HCT116 (cell line): ENCODE results near the gene MBP. TPM values are rescaled to one million over a fixed set of nuclear protein-coding genes. Genes with fewer than 3 reads are reported as not detected.

ENCODE experiments used
- ATAC-seq: fragments of 200-7000 bp; cut with Tn5 transposase; 2 replicates; pipeline ENCODE4 v1.9.1; 2020; ENCODE audit warnings: mild to moderate bottlenecking, moderate library complexity
- BruUV-seq: library from RNA; stranded (reverse); fragments of 400-500 nt; replicated peaks from 2 replicates; lab custom pipeline; 2021; lab: Mats Ljungman, UMichigan
- CTCF ChIA-PET: fragments of 300-600 bp; sonication (Branson Sonifier 250); formaldehyde crosslinking; loops from one replicate; lab custom pipeline; 2021; ENCODE audit warnings: antibody characterized with exemption; lab: Charles Lee
- POLR2A ChIA-PET: fragments of 300-600, 350-600 bp; sonication (Branson Sonifier 250); formaldehyde crosslinking; loops from one replicate; lab custom pipeline; 2021; ENCODE audit warnings: antibody characterized with exemption; lab: Charles Lee
- RAD21 ChIA-PET, 2 experiments: fragments of 300-600 bp; sonication (Branson Sonifier 250); formaldehyde crosslinking; loops; one replicate each; lab custom pipeline; 2023; ENCODE audit warnings: low total read pairs in 2 of 2; ENCODE audit not compliant: uncharacterized antibody in 2 of 2, unreplicated experiment in 2 of 2, low non-redundant PET in 1 of 2; lab: Charles Lee
- DNase-seq: peaks from one replicate; pipeline ENCODE4 v3.0.0-alpha.2; 2010; ENCODE audit warnings: low read depth, low spot score
- H2AFZ ChIP-seq: fragments of 200-600 bp; shearing (Covaris generic), sonication (generic); 2 replicates; pipeline ENCODE4 v1.6.1; 2017; ENCODE audit warnings: low read depth, mixed run types, mixed read lengths, antibody characterized with exemption, low read length; ENCODE audit not compliant: poor library complexity, severe bottlenecking
- H3K27ac ChIP-seq: 2 replicates; pipeline ENCODE4 v1.5.1; 2012; ENCODE audit warnings: low read depth, low read length
- H3K27me3 ChIP-seq: fragments of 200-600 bp; sonication (generic); 2 replicates; pipeline ENCODE4 v1.6.1; 2016; ENCODE audit warnings: mixed run types, low read length, mixed read lengths; ENCODE audit not compliant: insufficient read depth
- H3K36me3 ChIP-seq, 2 experiments: fragments of 200-500 bp in 1 of 2; fragments of 200-600 bp in 1 of 2; sonication (Bioruptor generic) in 1 of 2; sonication (generic) in 1 of 2; 2 replicates each; pipeline versions ENCODE4 v1.5.1 to v1.6.1; 2014 to 2016; ENCODE audit warnings: low read length in 2 of 2, inconsistent platforms in 1 of 2, mixed read lengths in 1 of 2, mixed run types in 1 of 2; ENCODE audit not compliant: insufficient read depth in 2 of 2, control insufficient read depth in 1 of 2
- H3K4me1 ChIP-seq, 2 experiments: fragments of 200-600 bp in 1 of 2; sonication (generic) in 1 of 2; 2 replicates each; pipeline versions ENCODE4 v1.5.1 to v1.6.1; 2012 to 2017; ENCODE audit warnings: low read length in 2 of 2, inconsistent platforms in 1 of 2, mild to moderate bottlenecking in 1 of 2, mixed read lengths in 1 of 2, mixed run types in 1 of 2, moderate library complexity in 1 of 2; ENCODE audit not compliant: insufficient read depth in 2 of 2, control insufficient read depth in 1 of 2
- H3K4me2 ChIP-seq: fragments of 200-600 bp; sonication (generic); 2 replicates; pipeline ENCODE4 v1.6.1; 2017; ENCODE audit warnings: mixed run types, low read length, mixed read lengths
- H3K4me3 ChIP-seq, 2 experiments: fragments of 200-600 bp in 1 of 2; sonication (generic) in 1 of 2; replicated peaks in 1 of 2; 2 replicates each; pipeline ENCODE4 v1.5.1; 2011 to 2016; ENCODE audit warnings: low read length in 2 of 2, control low read depth in 1 of 2, low read depth in 1 of 2, mild to moderate bottlenecking in 1 of 2, mixed read lengths in 1 of 2, mixed run types in 1 of 2
- H3K79me2 ChIP-seq: fragments of 200-600 bp; sonication (generic); 2 replicates; pipeline ENCODE4 v1.6.1; 2017; ENCODE audit warnings: mild to moderate bottlenecking, mixed run types, low read length, moderate library complexity, mixed read lengths; ENCODE audit not compliant: insufficient read depth
- H3K9ac ChIP-seq: fragments of 200-600 bp; sonication (generic); 2 replicates; pipeline ENCODE4 v1.6.1; 2016; ENCODE audit warnings: low read length, mixed read lengths
- H3K9me2 ChIP-seq: fragments of 200-600 bp; sonication (generic), shearing (Covaris generic); 2 replicates; pipeline ENCODE4 v1.6.1; 2017; ENCODE audit warnings: mixed run types, mild to moderate bottlenecking, moderate library complexity; ENCODE audit not compliant: insufficient read depth
- H3K9me3 ChIP-seq, 2 experiments: fragments of 200-500 bp in 1 of 2; fragments of 200-600 bp in 1 of 2; sonication (Bioruptor generic) in 1 of 2; sonication (generic) in 1 of 2; 2 replicates each; pipeline ENCODE4 v1.6.1; 2014 to 2017; ENCODE audit warnings: low read length in 2 of 2, mixed read lengths in 2 of 2, inconsistent platforms in 1 of 2, low read depth in 1 of 2, mild to moderate bottlenecking in 1 of 2, mixed run types in 1 of 2, moderate library complexity in 1 of 2; ENCODE audit not compliant: control insufficient read depth in 1 of 2, insufficient read depth in 1 of 2
- H4K20me1 ChIP-seq: fragments of 200-600 bp; sonication (generic), shearing (Covaris generic); 2 replicates; pipeline ENCODE4 v1.6.1; 2017; ENCODE audit warnings: mixed run types, mild to moderate bottlenecking, moderate library complexity; ENCODE audit not compliant: insufficient read depth
- ATF3 ChIP-seq: IDR thresholded peaks from 2 replicates; pipeline ENCODE4 v1.6.1; 2012
- CBX3 ChIP-seq: IDR thresholded peaks from 2 replicates; pipeline ENCODE4 v1.6.1; 2012; ENCODE audit warnings: low read depth
- EGR1 ChIP-seq: IDR thresholded peaks from 2 replicates; pipeline ENCODE4 v1.6.1; 2012; ENCODE audit warnings: low read depth
- EZH2 ChIP-seq: fragments of 200-600 bp; sonication (generic); IDR thresholded peaks from 2 replicates; pipeline ENCODE4 v1.6.1; 2017; ENCODE audit warnings: antibody characterized with exemption, mixed run types
- EZH2phosphoT487 ChIP-seq: fragments of 200-600 bp; IDR thresholded peaks from 2 replicates; pipeline ENCODE4 v1.6.1; 2018; ENCODE audit warnings: antibody characterized with exemption, borderline replicate concordance
- POLR2A ChIP-seq: IDR thresholded peaks from 2 replicates; pipeline ENCODE4 v1.7.0; 2011; ENCODE audit warnings: borderline replicate concordance; ENCODE audit not compliant: insufficient read depth, insufficient read length; ENCODE audit errors: extremely low read depth
- RAD21 ChIP-seq: IDR thresholded peaks from 2 replicates; pipeline ENCODE4 v1.6.1; 2012; ENCODE audit warnings: low read depth, mild to moderate bottlenecking
- REST ChIP-seq: IDR thresholded peaks from 2 replicates; pipeline ENCODE4 v1.6.1; 2012; ENCODE audit warnings: low read depth
- SIN3A ChIP-seq: IDR thresholded peaks from 2 replicates; pipeline ENCODE4 v1.6.1; 2012; ENCODE audit warnings: low read depth
- SP1 ChIP-seq: IDR thresholded peaks from 2 replicates; pipeline ENCODE4 v1.6.1; 2012; ENCODE audit warnings: low read depth
- YY1 ChIP-seq: IDR thresholded peaks from 2 replicates; pipeline ENCODE4 v1.6.1; 2011; ENCODE audit warnings: low read length, low read depth, moderate library complexity, mild to moderate bottlenecking; ENCODE audit not compliant: insufficient replicate concordance; ENCODE audit errors: extremely low read depth
- ZBTB33 ChIP-seq: IDR thresholded peaks from 2 replicates; pipeline ENCODE4 v1.6.1; 2011; ENCODE audit warnings: mild to moderate bottlenecking, low read length, moderate library complexity; ENCODE audit not compliant: insufficient replicate concordance; ENCODE audit errors: extremely low read depth
- ZNF274 ChIP-seq: fragments of 200-500 bp; sonication (Bioruptor generic); IDR thresholded peaks from 2 replicates; pipeline ENCODE4 v1.6.1; 2014; ENCODE audit warnings: mild to moderate bottlenecking, low read depth, low read length, inconsistent platforms
- intact Hi-C: fragments of 100-400 bp; cut with micrococcal nuclease; formaldehyde crosslinking; loops from 2 replicates; pipeline ENCODE4 v1.10.0; 2022
- total RNA-seq: library from RNA; stranded (reverse); gene quantifications from one replicate; pipeline ENCODE4 v1.2.1, GENCODE V29; 2021; ENCODE audit not compliant: unreplicated experiment

The MBP gene
- total RNA-seq, 1 experiment from 2014 or later = 34.9 TPM

GRCh38 chr18:77079954-77080682, 52.5 kb downstream of the MBP start:
- H3K9me3 ChIP-seq = no peaks in the 10 kb centered on the region
- no peak for TF ChIP-seq RAD21
- no peak for TF ChIP-seq SP1
- no peak for TF ChIP-seq REST
- TF ChIP-seq YY1 = no peak
- TF ChIP-seq ZNF274 = no peak
- TF ChIP-seq POLR2A = no peak
- TF ChIP-seq EZH2phosphoT487 = no peak
- TF ChIP-seq EZH2 = no peak
- TF ChIP-seq EGR1 = no peak
- TF ChIP-seq ATF3 = no peak
- TF ChIP-seq ZBTB33 = no peak
- no peak for TF ChIP-seq SIN3A
- TF ChIP-seq CBX3 = no peak
- RAD21 ChIA-PET = no interaction called here
- H3K27ac ChIP-seq = no peak overlapping the region
- DNase-seq (no peak), ATAC-seq (no peak)
- no peaks in the 10 kb centered on the region for H4K20me1 ChIP-seq
- peaks cover 40% of the 10 kb centered on the region for H3K79me2 ChIP-seq
- no peak overlapping the region for H3K4me3 ChIP-seq
- no TSS peak for BruUV-seq
- H3K9me2 ChIP-seq = no peaks in the 10 kb centered on the region
- intact Hi-C loops = no loop called here
- peak overlapping the region; percentile 49 for H3K4me2 ChIP-seq
- no peaks in the 10 kb centered on the region for H3K27me3 ChIP-seq
- H2AFZ ChIP-seq = no peak overlapping the region
- peaks cover 39 to 52% of the 10 kb centered on the region in 2 experiments for H3K4me1 ChIP-seq
- H3K9ac ChIP-seq = no peak overlapping the region
- H3K36me3 ChIP-seq = no peaks in the 10 kb centered on the region
- POLR2A ChIA-PET = no interaction called here
- CTCF ChIA-PET = no interaction called here
